ENCODE results near the gene OR52E6.

The OR52E6 gene

DNA sequence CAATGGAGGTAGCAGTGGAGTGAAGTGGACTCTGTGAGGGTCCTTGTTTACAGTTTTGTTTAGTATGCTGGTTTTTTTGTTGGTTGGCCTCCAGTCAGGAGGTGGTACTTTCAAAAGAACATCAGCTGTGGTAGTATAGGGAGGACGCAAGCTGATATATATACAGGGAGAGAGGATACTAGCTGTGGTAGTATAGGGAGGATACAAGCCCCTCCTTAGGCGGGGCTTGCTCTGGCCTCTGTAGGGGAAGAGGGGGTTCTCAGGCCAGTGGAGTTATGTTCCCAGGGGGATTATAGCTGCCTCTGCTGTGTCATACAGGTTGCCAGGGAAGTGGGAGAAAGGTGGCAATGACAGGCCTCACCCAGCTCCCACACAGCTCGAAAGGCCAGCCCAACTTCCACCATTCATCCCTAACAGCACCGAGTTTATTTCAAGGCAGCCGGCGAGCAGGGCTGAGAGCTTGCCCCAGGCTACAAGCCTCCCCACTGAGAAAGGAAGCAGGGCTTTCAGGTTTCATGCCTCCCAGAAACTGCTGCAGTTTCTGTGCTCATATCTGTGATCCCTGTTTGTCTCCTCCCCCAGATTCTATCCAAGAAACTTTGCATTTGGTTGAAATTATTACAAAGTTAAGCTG lies 10.4 kb downstream of the OR52E6 start:
- Histone ChIP-seq H3K27me3 (replicated peaks in 2 of 5; ENCODE audit: control insufficient read depth in 4 of 5, insufficient read depth in 5 of 5, low read length in 4 of 5) (no peaks in the 10 kb centered on the region), H3K36me3 (ENCODE audit: control insufficient read depth in 4 of 4, insufficient read depth in 4 of 4, low read length in 3 of 4) (no peaks in the 10 kb centered on the region), H3K27ac (ENCODE audit: insufficient read depth in 1 of 2, low read depth in 1 of 2, low read length in 2 of 2, poor library complexity in 1 of 2, severe bottlenecking in 2 of 2) (no peak overlapping the region), H3K9me3 (ENCODE audit: control extremely low read depth in 1 of 5, control insufficient read depth in 4 of 5, insufficient read depth in 2 of 5, low read depth in 1 of 5, low read length in 4 of 5) (no peaks in the 10 kb centered on the region), H3K4me1 (ENCODE audit: control extremely low read depth in 1 of 4, control insufficient read depth in 4 of 4, insufficient read depth in 4 of 4, low read length in 3 of 4) (no peaks in the 10 kb centered on the region), H3K4me3 (ENCODE audit: control insufficient read depth in 1 of 7, extremely low read depth in 1 of 7, insufficient read depth in 4 of 7, low read depth in 2 of 7, low read length in 6 of 7) (no peak overlapping the region)
- POLR2A ChIA-PET, result interaction anchor here (0.6 kb wide), 1 partner anchor 406 kb away, joined by 3 read pairs; no protein-coding TSS in a partner anchor
- 84% methylated on average over 4 of the region's 6 CpGs for WGBS (ENCODE audit: insufficient coverage)
- DNase-seq, result no peak
- CTCF ChIA-PET, result no interaction called here

GRCh38 chr11:5818245-5818886 lies 23.3 kb downstream of the OR52E6 start:
- peak; percentile 25 to 67 (median 55) for DNase-seq
- WGBS (ENCODE audit: insufficient coverage), result no CpG with 5 or more reads among the region's 1 CpG
- CTCF ChIA-PET, result interaction anchor here (1.0 kb wide), 1 partner anchor 9 kb away, joined by 4 read pairs; no protein-coding TSS in a partner anchor

GRCh38 chr11:5815534-5815933 lies 26.2 kb downstream of the OR52E6 start:
- Histone ChIP-seq H3K4me1 (ENCODE audit: control extremely low read depth in 1 of 4, control insufficient read depth in 4 of 4, insufficient read depth in 4 of 4, low read length in 3 of 4) (peaks cover 6 to 47% (median 18%) of the 10 kb centered on the region in 4 experiments), H3K27ac (ENCODE audit: insufficient read depth in 1 of 2, low read depth in 1 of 2, low read length in 2 of 2, poor library complexity in 1 of 2, severe bottlenecking in 2 of 2) (peak overlapping the region; percentile 38 to 75), H3K27me3 (replicated peaks in 2 of 5; ENCODE audit: control insufficient read depth in 4 of 5, insufficient read depth in 5 of 5, low read length in 4 of 5) (no peaks in the 10 kb centered on the region), H3K36me3 (ENCODE audit: control insufficient read depth in 4 of 4, insufficient read depth in 4 of 4, low read length in 3 of 4) (no peaks in the 10 kb centered on the region), H3K4me3 (ENCODE audit: control insufficient read depth in 1 of 7, extremely low read depth in 1 of 7, insufficient read depth in 4 of 7, low read depth in 2 of 7, low read length in 6 of 7) (no peak overlapping the region), H3K9me3 (ENCODE audit: control extremely low read depth in 1 of 5, control insufficient read depth in 4 of 5, insufficient read depth in 2 of 5, low read depth in 1 of 5, low read length in 4 of 5) (peaks cover 0 to 5% (median 0%) of the 10 kb centered on the region in 5 experiments)
- CTCF ChIA-PET, result no interaction called here
- POLR2A ChIA-PET, result no interaction called here
- DNase-seq, result peak; percentile 82 to 95 (median 93)
- no CpG with 5 or more reads among the region's 4 CpGs for WGBS (ENCODE audit: insufficient coverage)

More at GRCh38 chr11:5818245-5818886, 23.3 kb downstream of the OR52E6 start:
- POLR2A ChIA-PET, result interaction anchor here (0.6 kb wide), 1 partner anchor 104 kb away, joined by 3 read pairs; no protein-coding TSS in a partner anchor
- H3K36me3 ChIP-seq (ENCODE audit: control insufficient read depth in 4 of 4, insufficient read depth in 4 of 4, low read length in 3 of 4), result no peaks in the 10 kb centered on the region
- peaks cover 6 to 40% (median 17%) of the 10 kb centered on the region in 4 experiments for H3K4me1 ChIP-seq (ENCODE audit: control extremely low read depth in 1 of 4, control insufficient read depth in 4 of 4, insufficient read depth in 4 of 4, low read length in 3 of 4)
- H3K4me3 ChIP-seq (ENCODE audit: control insufficient read depth in 1 of 7, extremely low read depth in 1 of 7, insufficient read depth in 4 of 7, low read depth in 2 of 7, low read length in 6 of 7), result peak overlapping the region in 5 of 7 experiments; percentile 2 to 70 (median 29)
- H3K27ac ChIP-seq (ENCODE audit: insufficient read depth in 1 of 2, low read depth in 1 of 2, low read length in 2 of 2, poor library complexity in 1 of 2, severe bottlenecking in 2 of 2), result peak overlapping the region; percentile 20 to 71
- H3K27me3 ChIP-seq (replicated peaks in 2 of 5; ENCODE audit: control insufficient read depth in 4 of 5, insufficient read depth in 5 of 5, low read length in 4 of 5), result no peaks in the 10 kb centered on the region
- H3K9me3 ChIP-seq (ENCODE audit: control extremely low read depth in 1 of 5, control insufficient read depth in 4 of 5, insufficient read depth in 2 of 5, low read depth in 1 of 5, low read length in 4 of 5), result peaks cover 0 to 5% (median 0%) of the 10 kb centered on the region in 5 experiments

- H3K27me3 ChIP-seq (replicated peaks in 2 of 5; ENCODE audit: control insufficient read depth in 4 of 5, insufficient read depth in 5 of 5, low read length in 4 of 5), result no peaks in the 10 kb centered on the region
- peaks cover 0 to 2% (median 0%) of the 10 kb centered on the region in 4 experiments for H3K36me3 ChIP-seq (ENCODE audit: control insufficient read depth in 4 of 4, insufficient read depth in 4 of 4, low read length in 3 of 4)
- peak overlapping the region in 1 of 2 experiments; percentile 75 for H3K27ac ChIP-seq (ENCODE audit: insufficient read depth in 1 of 2, low read depth in 1 of 2, low read length in 2 of 2, poor library complexity in 1 of 2, severe bottlenecking in 2 of 2)
- DNase-seq, result peak; percentile 80 to 94 (median 93)
- H3K4me3 ChIP-seq (ENCODE audit: control insufficient read depth in 1 of 7, extremely low read depth in 1 of 7, insufficient read depth in 4 of 7, low read depth in 2 of 7, low read length in 6 of 7), result peak overlapping the region in 3 of 7 experiments; percentile 45 to 98 (median 85)
- peaks cover 0 to 5% (median 0%) of the 10 kb centered on the region in 5 experiments for H3K9me3 ChIP-seq (ENCODE audit: control extremely low read depth in 1 of 5, control insufficient read depth in 4 of 5, insufficient read depth in 2 of 5, low read depth in 1 of 5, low read length in 4 of 5)
- 100% methylated on average over 3 of the region's 6 CpGs for WGBS (ENCODE audit: insufficient coverage)
- peaks cover 8 to 43% (median 17%) of the 10 kb centered on the region in 4 experiments for H3K4me1 ChIP-seq (ENCODE audit: control extremely low read depth in 1 of 4, control insufficient read depth in 4 of 4, insufficient read depth in 4 of 4, low read length in 3 of 4)
- ChIA-PET POLR2A (interaction anchor here (0.6 to 1.3 kb wide), 2 partner anchors 120 to 186 kb away, joined by 3 read pairs; no protein-coding TSS in a partner anchor), CTCF (interaction anchor here (0.6 to 2.5 kb wide), 11 partner anchors 8 to 607 kb away, joined by 3 to 17 read pairs (median 5); partner anchors contain the start of genes OR52E5 and TRIM5)
These were observed 31.5 kb downstream of the OR52E6 start for GRCh38 chr11:5809905-5810795.

- ChIA-PET CTCF (interaction anchor here (0.7 to 2.5 kb wide), 9 partner anchors 9 to 606 kb away, joined by 3 to 17 read pairs (median 5); partner anchors contain the start of genes OR52E5 and TRIM5), POLR2A (no interaction called here)
- WGBS (ENCODE audit: insufficient coverage), result 13% methylated on average over 4 of the region's 5 CpGs
- H3K9me3 ChIP-seq (ENCODE audit: control extremely low read depth in 1 of 5, control insufficient read depth in 4 of 5, insufficient read depth in 2 of 5, low read depth in 1 of 5, low read length in 4 of 5), result peaks cover 0 to 4% (median 2%) of the 10 kb centered on the region in 5 experiments
- peak overlapping the region; percentile 46 to 75 for H3K27ac ChIP-seq (ENCODE audit: insufficient read depth in 1 of 2, low read depth in 1 of 2, low read length in 2 of 2, poor library complexity in 1 of 2, severe bottlenecking in 2 of 2)
- peaks cover 0 to 2% (median 0%) of the 10 kb centered on the region in 4 experiments for H3K36me3 ChIP-seq (ENCODE audit: control insufficient read depth in 4 of 4, insufficient read depth in 4 of 4, low read length in 3 of 4)
- H3K4me1 ChIP-seq (ENCODE audit: control extremely low read depth in 1 of 4, control insufficient read depth in 4 of 4, insufficient read depth in 4 of 4, low read length in 3 of 4), result peaks cover 3 to 36% (median 13%) of the 10 kb centered on the region in 4 experiments
- DNase-seq, result peak; percentile 41 to 77 (median 74)
- peak overlapping the region; percentile 79 to 98 (median 89) for H3K4me3 ChIP-seq (ENCODE audit: control insufficient read depth in 1 of 7, extremely low read depth in 1 of 7, insufficient read depth in 4 of 7, low read depth in 2 of 7, low read length in 6 of 7)
- no peaks in the 10 kb centered on the region for H3K27me3 ChIP-seq (replicated peaks in 2 of 5; ENCODE audit: control insufficient read depth in 4 of 5, insufficient read depth in 5 of 5, low read length in 4 of 5)
These were observed 32.6 kb downstream of the OR52E6 start for GRCh38 chr11:5809122-5809519.

DNA sequence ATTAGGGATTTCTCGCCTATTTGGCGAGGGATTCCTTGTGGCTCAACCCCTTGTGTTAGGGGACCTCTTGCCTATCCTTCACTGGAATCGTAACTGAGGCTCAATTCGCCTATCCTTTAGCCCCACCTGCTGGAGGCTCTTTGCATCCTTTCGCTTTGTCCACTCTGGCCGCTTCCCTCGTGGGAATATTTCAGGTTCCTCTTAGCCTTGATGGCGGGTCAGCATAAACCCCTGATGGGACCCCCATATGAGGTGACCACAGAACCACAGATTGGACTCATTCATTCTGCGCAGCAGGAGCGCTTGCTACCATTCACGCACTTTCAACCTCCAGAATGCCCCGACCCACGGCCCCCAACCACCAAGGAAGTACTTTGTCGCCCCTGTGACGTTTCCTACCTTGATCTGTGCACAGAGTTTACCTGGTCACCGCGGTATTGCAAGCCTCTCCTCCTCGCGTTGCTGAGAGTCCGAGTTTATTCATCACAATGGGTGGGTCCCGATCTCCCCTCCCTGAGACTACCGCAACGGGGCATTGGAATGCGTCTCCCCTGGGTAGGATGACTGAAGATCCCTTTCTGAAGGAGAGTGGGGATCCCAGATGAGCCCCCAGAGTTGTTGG lies 33.1 kb downstream of the OR52E6 start, which contains the start of gene OR52N2:
Gene OR52N2, plus strand, starts transcription at position 425 of the 622 bp plus-strand sequence. CDS start 11,412 bp downstream, outside the sequence.
- POLR2A ChIA-PET, result no interaction called here
- peak within 1 kb of the TSS; percentile 79 to 98 (median 89) for H3K4me3 ChIP-seq (ENCODE audit: control insufficient read depth in 1 of 7, extremely low read depth in 1 of 7, insufficient read depth in 4 of 7, low read depth in 2 of 7, low read length in 6 of 7)
- DNase-seq, result peak; percentile 80 to 85 (median 83)
- WGBS (ENCODE audit: insufficient coverage), result 13% methylated on average over 24 of the region's 24 CpGs
- H3K9me3 ChIP-seq (ENCODE audit: control extremely low read depth in 1 of 5, control insufficient read depth in 4 of 5, insufficient read depth in 2 of 5, low read depth in 1 of 5, low read length in 4 of 5), result peaks cover 0 to 8% (median 3%) of the 10 kb centered on the region in 5 experiments
- CTCF ChIA-PET, result interaction anchor here (0.7 to 2.5 kb wide), 8 partner anchors 10 to 605 kb away, joined by 4 to 17 read pairs (median 5); partner anchors contain the start of gene TRIM5
- peak within 1 kb of the TSS; percentile 46 to 75 for H3K27ac ChIP-seq (ENCODE audit: insufficient read depth in 1 of 2, low read depth in 1 of 2, low read length in 2 of 2, poor library complexity in 1 of 2, severe bottlenecking in 2 of 2)
- H3K36me3 ChIP-seq (ENCODE audit: control insufficient read depth in 4 of 4, insufficient read depth in 4 of 4, low read length in 3 of 4), result peaks cover 0 to 2% (median 0%) of the 10 kb centered on the region in 4 experiments
- H3K27me3 ChIP-seq (replicated peaks in 2 of 5; ENCODE audit: control insufficient read depth in 4 of 5, insufficient read depth in 5 of 5, low read length in 4 of 5), result no peaks in the 10 kb centered on the region
- H3K4me1 ChIP-seq (ENCODE audit: control extremely low read depth in 1 of 4, control insufficient read depth in 4 of 4, insufficient read depth in 4 of 4, low read length in 3 of 4), result peaks cover 3 to 31% (median 13%) of the 10 kb centered on the region in 4 experiments

All from common myeloid progenitor, CD34-positive (primary cell).